Activated naive CD8-positive, alpha-beta T cell treated with anti-CD3 and anti-CD28 coated beads, Interleukin-2, amount 50 U/mL, for 16 hours (primary cell): ENCODE data around the gene MEGF9.
"Not testable (repeated sequence)": the region's sequence is repeated elsewhere in the genome, so short reads cannot be mapped to it uniquely, and the experiment has no call there.

Experiments
- DNase-seq: peaks from one replicate; pipeline ENCODE4 v3.0.0-alpha.2; 2020; ENCODE audit warnings: low read depth, low spot score

Gene MEGF9

GRCh38 chr9:120655005-120655622, 59.2 kb downstream of the MEGF9 start:
- no peak for DNase-seq

GRCh38 chr9:120654272-120654671, 60.0 kb downstream of the MEGF9 start:
- no peak for DNase-seq

- DNase-seq = no peak
Observed at GRCh38 chr9:120653762-120654161, 60.5 kb downstream of the MEGF9 start.

- DNase-seq = no peak
Observed at GRCh38 chr9:120652934-120653333, 61.3 kb downstream of the MEGF9 start.

- DNase-seq = no peak
Observed at GRCh38 chr9:120650352-120650751, 63.9 kb downstream of the MEGF9 start.

GRCh38 chr9:120648581-120649197, 65.6 kb downstream of the MEGF9 start:
- DNase-seq = no peak

GRCh38 chr9:120646948-120647347, 67.3 kb downstream of the MEGF9 start:
- no peak for DNase-seq

- DNase-seq = no peak
Observed at GRCh38 chr9:120645760-120646159, 68.5 kb downstream of the MEGF9 start.

- DNase-seq = no peak
Observed at GRCh38 chr9:120643061-120643460, 71.2 kb downstream of the MEGF9 start.

GRCh38 chr9:120642129-120642770, 72.0 kb downstream of the MEGF9 start:
- DNase-seq = no peak

GRCh38 chr9:120640874-120641273, 73.4 kb downstream of the MEGF9 start:
- not testable (repeated sequence) for DNase-seq

- no peak for DNase-seq
Observed at GRCh38 chr9:120640380-120640779, 73.9 kb downstream of the MEGF9 start.

- DNase-seq = no peak
Observed at GRCh38 chr9:120637919-120638318, 76.4 kb downstream of the MEGF9 start.

GRCh38 chr9:120636194-120636957, 77.9 kb downstream of the MEGF9 start:
- no peak for DNase-seq

GRCh38 chr9:120635011-120635410, 79.3 kb downstream of the MEGF9 start:
- no peak for DNase-seq

- no peak for DNase-seq
Observed at GRCh38 chr9:120630333-120630732, 83.9 kb downstream of the MEGF9 start.

GRCh38 chr9:120628925-120629497, 85.3 kb downstream of the MEGF9 start:
- not testable (repeated sequence) for DNase-seq

- DNase-seq = no peak
Observed at GRCh38 chr9:120628207-120628924, 85.9 kb downstream of the MEGF9 start.

GRCh38 chr9:120627073-120627472, 87.2 kb downstream of the MEGF9 start:
- DNase-seq = no peak

GRCh38 chr9:120626512-120626911, 87.8 kb downstream of the MEGF9 start:
- DNase-seq = no peak

- no peak for DNase-seq
Observed at GRCh38 chr9:120625222-120625621, 89.0 kb downstream of the MEGF9 start.
